ENCODE data around the gene ATP9A. TPM values are rescaled to one million over a fixed set of nuclear protein-coding genes. Genes with fewer than 3 reads are reported as not detected.

ATP9A gene
- total RNA-seq, 1 experiment from 2014 or later: 7.9 TPM

GRCh38 chr20:51602131-51602530 lies 166.1 kb downstream of the ATP9A start:
- DNase-seq (ENCODE audit: low read depth): no peak

GRCh38 chr20:51600950-51601349 lies 167.2 kb downstream of the ATP9A start:
- no peak for DNase-seq (ENCODE audit: low read depth)

- no peak for DNase-seq (ENCODE audit: low read depth)
Observed at GRCh38 chr20:51600016-51600420, 168.2 kb downstream of the ATP9A start.

GRCh38 chr20:51598556-51598955 lies 169.6 kb downstream of the ATP9A start:
- DNase-seq (ENCODE audit: low read depth): no peak

- no peak for DNase-seq (ENCODE audit: low read depth)
Observed at GRCh38 chr20:51597389-51598231, 170.6 kb downstream of the ATP9A start.

GRCh38 chr20:51596668-51597388 lies 171.4 kb downstream of the ATP9A start:
- DNase-seq (ENCODE audit: low read depth): no peak

GRCh38 chr20:51595744-51596143 lies 172.4 kb downstream of the ATP9A start:
- DNase-seq (ENCODE audit: low read depth): no peak

- DNase-seq (ENCODE audit: low read depth): peak; percentile 88
Observed at GRCh38 chr20:51595058-51595532, 173.1 kb downstream of the ATP9A start.

GRCh38 chr20:51594236-51595057 lies 173.7 kb downstream of the ATP9A start:
- no peak for DNase-seq (ENCODE audit: low read depth)

GRCh38 chr20:51593584-51593983 lies 174.6 kb downstream of the ATP9A start:
- DNase-seq (ENCODE audit: low read depth): no peak

GRCh38 chr20:51592564-51592963 lies 175.6 kb downstream of the ATP9A start:
- DNase-seq (ENCODE audit: low read depth): no peak

GRCh38 chr20:51591871-51592270 lies 176.3 kb downstream of the ATP9A start:
- no peak for DNase-seq (ENCODE audit: low read depth)

GRCh38 chr20:51588762-51589161 lies 179.4 kb downstream of the ATP9A start:
- no peak for DNase-seq (ENCODE audit: low read depth)

GRCh38 chr20:51587145-51587544 lies 181.0 kb downstream of the ATP9A start:
- no peak for DNase-seq (ENCODE audit: low read depth)

- peak; percentile 85 for DNase-seq (ENCODE audit: low read depth)
Observed at GRCh38 chr20:51586005-51586440, 182.2 kb downstream of the ATP9A start.

GRCh38 chr20:51585148-51585547 lies 183.0 kb downstream of the ATP9A start:
- no peak for DNase-seq (ENCODE audit: low read depth)

GRCh38 chr20:51584737-51585136 lies 183.5 kb downstream of the ATP9A start:
- DNase-seq (ENCODE audit: low read depth): no peak

- peak; percentile 23 for DNase-seq (ENCODE audit: low read depth)
Observed at GRCh38 chr20:51584116-51584515, 184.1 kb downstream of the ATP9A start.

GRCh38 chr20:51583499-51583898 lies 184.7 kb downstream of the ATP9A start:
- DNase-seq (ENCODE audit: low read depth): no peak

- DNase-seq (ENCODE audit: low read depth): no peak
Observed at GRCh38 chr20:51583073-51583472, 185.1 kb downstream of the ATP9A start.

GRCh38 chr20:51581571-51581970 lies 186.6 kb downstream of the ATP9A start:
- DNase-seq (ENCODE audit: low read depth): no peak

- peak; percentile 77 for DNase-seq (ENCODE audit: low read depth)
Observed at GRCh38 chr20:51579137-51579536, 189.1 kb downstream of the ATP9A start.

Measured in Daoy (cell line).